Panc1 (cell line): ENCODE measurements around the gene KIZ.

ENCODE experiments used
- POLR2AphosphoS5 ChIP-seq: IDR thresholded peaks from 2 replicates; pipeline ENCODE4 v1.6.1; 2012; ENCODE audit warnings: mild to moderate bottlenecking, low read depth, low read length, moderate library complexity
- TCF7L2 ChIP-seq: IDR thresholded peaks from 2 replicates; pipeline ENCODE4 v1.6.1; 2011; ENCODE audit warnings: mild to moderate bottlenecking, low read depth, low read length, inconsistent platforms
- TF ChIP-seq, protein P1 (sequence below): fragments of 450-650 bp; IDR thresholded peaks from 2 replicates; pipeline ENCODE4 v1.5.1; 2017; ENCODE audit warnings: mild to moderate bottlenecking

DNA sequence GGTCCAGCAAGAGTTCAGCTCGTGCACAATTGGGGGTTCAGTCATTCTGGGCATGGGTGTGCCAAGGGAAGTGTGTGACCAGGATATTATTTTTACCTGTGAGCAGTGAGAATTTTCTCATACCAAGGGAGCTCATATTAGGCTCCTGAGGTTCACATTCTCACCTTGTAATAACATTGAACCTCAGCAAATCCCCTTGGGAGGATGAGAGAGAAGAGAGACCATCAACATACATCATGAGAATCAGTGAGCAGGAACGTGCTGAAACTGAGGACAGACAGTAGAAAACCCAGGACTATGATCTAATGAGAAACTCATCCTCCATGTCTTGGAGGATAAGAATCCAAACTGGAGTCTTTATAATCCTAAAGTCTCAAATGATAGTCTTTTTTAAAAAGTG is 143.9 kb downstream of the KIZ start:
- TF ChIP-seq POLR2AphosphoS5 (no peak), TCF7L2 (no peak)
- TF ChIP-seq, protein P1, sequence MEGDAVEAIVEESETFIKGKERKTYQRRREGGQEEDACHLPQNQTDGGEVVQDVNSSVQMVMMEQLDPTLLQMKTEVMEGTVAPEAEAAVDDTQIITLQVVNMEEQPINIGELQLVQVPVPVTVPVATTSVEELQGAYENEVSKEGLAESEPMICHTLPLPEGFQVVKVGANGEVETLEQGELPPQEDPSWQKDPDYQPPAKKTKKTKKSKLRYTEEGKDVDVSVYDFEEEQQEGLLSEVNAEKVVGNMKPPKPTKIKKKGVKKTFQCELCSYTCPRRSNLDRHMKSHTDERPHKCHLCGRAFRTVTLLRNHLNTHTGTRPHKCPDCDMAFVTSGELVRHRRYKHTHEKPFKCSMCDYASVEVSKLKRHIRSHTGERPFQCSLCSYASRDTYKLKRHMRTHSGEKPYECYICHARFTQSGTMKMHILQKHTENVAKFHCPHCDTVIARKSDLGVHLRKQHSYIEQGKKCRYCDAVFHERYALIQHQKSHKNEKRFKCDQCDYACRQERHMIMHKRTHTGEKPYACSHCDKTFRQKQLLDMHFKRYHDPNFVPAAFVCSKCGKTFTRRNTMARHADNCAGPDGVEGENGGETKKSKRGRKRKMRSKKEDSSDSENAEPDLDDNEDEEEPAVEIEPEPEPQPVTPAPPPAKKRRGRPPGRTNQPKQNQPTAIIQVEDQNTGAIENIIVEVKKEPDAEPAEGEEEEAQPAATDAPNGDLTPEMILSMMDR = no peak
